Measurements from ENCODE around the gene TIMM22. TPM values are rescaled to one million over a fixed set of nuclear protein-coding genes. Genes with fewer than 3 reads are reported as not detected.

TIMM22 gene
- polyA plus RNA-seq, 1 experiment, result 14.3 TPM

GRCh38 chr17:1002771-1003555, 6.0 kb downstream of the TIMM22 start:
- POLR2A ChIA-PET, result interaction anchor here (0.5 kb wide), 1 partner anchor 601 kb away, joined by 3 read pairs; no protein-coding TSS in a partner anchor
- H3K4me3 ChIP-seq (ENCODE audit: low read depth, low read length), result no peak overlapping the region
- H3K36me3 ChIP-seq (ENCODE audit: control insufficient read depth, insufficient read depth, low read length), result peaks cover 25% of the 10 kb centered on the region
- no peaks in the 10 kb centered on the region for H3K27me3 ChIP-seq (ENCODE audit: control insufficient read depth, insufficient read depth, low read length)
- no peak for TF ChIP-seq CTCF (IDR thresholded peaks at IDR 0.05; ENCODE audit: insufficient read depth, low read depth, low read length)
- DNase-seq (ENCODE audit: low read depth), result peak; percentile 36
- CTCF ChIA-PET, result interaction anchor here (1.0 to 5.2 kb wide), 3 partner anchors 53 to 250 kb away, joined by 3 to 54 read pairs (median 5); no protein-coding TSS in a partner anchor

- TF ChIP-seq CTCF (IDR thresholded peaks at IDR 0.05; ENCODE audit: insufficient read depth, low read depth, low read length), result no peak
- DNase-seq (ENCODE audit: low read depth), result no peak
- ChIA-PET CTCF (interaction anchor here (1.4 kb wide), 1 partner anchor 53 kb away, joined by 3 read pairs; no protein-coding TSS in a partner anchor), POLR2A (no interaction called here)
- Histone ChIP-seq H3K4me3 (ENCODE audit: low read depth, low read length) (no peak overlapping the region), H3K36me3 (ENCODE audit: control insufficient read depth, insufficient read depth, low read length) (peaks cover 29% of the 10 kb centered on the region), H3K27me3 (ENCODE audit: control insufficient read depth, insufficient read depth, low read length) (no peaks in the 10 kb centered on the region)
Observed at GRCh38 chr17:1003633-1003971, 6.7 kb downstream of the TIMM22 start.

GRCh38 chr17:1003972-1004768, 7.2 kb downstream of the TIMM22 start:
- H3K27me3 ChIP-seq (ENCODE audit: control insufficient read depth, insufficient read depth, low read length), result no peaks in the 10 kb centered on the region
- H3K4me3 ChIP-seq (ENCODE audit: low read depth, low read length), result no peak overlapping the region
- peaks cover 30% of the 10 kb centered on the region for H3K36me3 ChIP-seq (ENCODE audit: control insufficient read depth, insufficient read depth, low read length)
- DNase-seq (ENCODE audit: low read depth), result no peak
- POLR2A ChIA-PET, result no interaction called here
- CTCF ChIA-PET, result interaction anchor here (1.4 kb wide), 1 partner anchor 52 kb away, joined by 3 read pairs; no protein-coding TSS in a partner anchor
- no peak for TF ChIP-seq CTCF (IDR thresholded peaks at IDR 0.05; ENCODE audit: insufficient read depth, low read depth, low read length)

GRCh38 chr17:1004769-1005295, 7.9 kb downstream of the TIMM22 start:
- Histone ChIP-seq H3K36me3 (ENCODE audit: control insufficient read depth, insufficient read depth, low read length) (peaks cover 34% of the 10 kb centered on the region), H3K27me3 (ENCODE audit: control insufficient read depth, insufficient read depth, low read length) (no peaks in the 10 kb centered on the region), H3K4me3 (ENCODE audit: low read depth, low read length) (no peak overlapping the region)
- DNase-seq (ENCODE audit: low read depth), result no peak
- TF ChIP-seq CTCF (IDR thresholded peaks at IDR 0.05; ENCODE audit: insufficient read depth, low read depth, low read length), result no peak
- ChIA-PET CTCF (interaction anchor here (1.4 to 1.8 kb wide), 2 partner anchors 8 to 51 kb away, joined by 3 to 6 read pairs; partner anchors contain the start of gene TIMM22), POLR2A (no interaction called here)

Measured in BJ (cell line).